Activated naive CD4-positive, alpha-beta T cell treated with anti-CD3 and anti-CD28 coated beads, Interleukin-2, amount 50 U/mL, for 72 hours (primary cell): ENCODE measurements around the gene TOMM40L. TPM values are rescaled to one million over a fixed set of nuclear protein-coding genes. Genes with fewer than 3 reads are reported as not detected.
"Not testable (repeated sequence)": the region's sequence is repeated elsewhere in the genome, so short reads cannot be mapped to it uniquely, and the experiment has no call there.

Experiments used
- ATAC-seq, 2 donors: fragments of 150-1000 bp; cut with Tn5 transposase; 2 replicates each; pipeline ENCODE4 v1.10.0; 2021; ENCODE audit warnings: mild to moderate bottlenecking in 2 of 2, moderate library complexity in 2 of 2
- DNase-seq, 2 donors: peaks; one replicate each; pipeline ENCODE4 v3.0.0; 2021 to 2022; ENCODE audit warnings: low spot score in 2 of 2
- H3K27ac Mint-ChIP-seq, 2 donors: one replicate each; pipeline ENCODE4 v1.8.0; 2022; ENCODE audit warnings: mild to moderate bottlenecking in 2 of 2, mixed read lengths in 2 of 2
- H3K36me3 Mint-ChIP-seq, 2 donors: one replicate each; pipeline ENCODE4 v1.8.0; 2022; ENCODE audit warnings: mixed read lengths in 2 of 2
- H3K9me3 Mint-ChIP-seq, 2 donors: one replicate each; pipeline ENCODE4 v1.8.0; 2022; ENCODE audit warnings: mixed read lengths in 2 of 2
- total RNA-seq, 2 donors: library from RNA; stranded (reverse); gene quantifications; one replicate each; pipeline ENCODE4 v1.2.3, GENCODE V29; 2022

The TOMM40L gene
- total RNA-seq, 2 donors from 2014 or later: 13.3 to 17.7 TPM

DNA sequence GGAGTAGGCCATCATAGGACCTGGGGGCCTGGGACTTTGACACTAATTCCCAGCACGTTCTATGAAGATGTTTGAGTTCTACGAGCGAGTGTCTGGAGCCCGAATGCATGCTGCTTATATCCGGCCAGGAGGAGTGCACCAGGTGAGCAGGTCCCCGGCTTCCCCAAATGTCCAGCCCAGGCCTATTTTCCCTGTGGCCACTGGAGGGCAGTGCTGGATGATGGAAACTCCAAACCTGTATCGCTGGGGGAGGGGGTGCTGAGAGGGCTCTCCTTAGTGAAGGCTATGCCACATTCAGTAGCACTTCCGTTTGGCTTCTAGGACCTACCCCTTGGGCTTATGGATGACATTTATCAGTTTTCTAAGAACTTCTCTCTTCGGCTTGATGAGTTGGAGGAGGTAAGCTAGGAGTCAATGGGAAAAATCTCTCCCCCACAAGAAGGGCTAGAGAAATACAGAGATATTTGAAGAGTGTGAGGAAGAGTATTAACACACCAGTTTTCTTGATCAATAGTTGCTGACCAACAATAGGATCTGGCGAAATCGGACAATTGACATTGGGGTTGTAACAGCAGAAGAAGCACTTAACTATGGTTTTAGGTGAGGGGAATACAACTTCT, 16.0 kb upstream of the TOMM40L start:
- Mint-ChIP-seq H3K27ac (peak overlapping the region; percentile 20 to 31), H3K36me3 (peaks cover 37 to 39% of the 10 kb centered on the region in 2 donors)

GRCh38 chr1:161214369-161214768, 11.5 kb upstream of the TOMM40L start:
- no peaks in the 10 kb centered on the region for H3K9me3 Mint-ChIP-seq
- peaks cover 26 to 34% of the 10 kb centered on the region in 2 donors for H3K36me3 Mint-ChIP-seq
- peak overlapping the region in 1 of 2 donors; percentile 63 for H3K27ac Mint-ChIP-seq
- ATAC-seq: no peak
- no peak for DNase-seq

More for the DNA sequence above, 16.0 kb upstream of the TOMM40L start:
- no peaks in the 10 kb centered on the region for H3K9me3 Mint-ChIP-seq
- ATAC-seq (peak; percentile 90 to 95), DNase-seq (peak in 1 of 2 donors; percentile 74)

GRCh38 chr1:161215076-161215475, 10.8 kb upstream of the TOMM40L start, which contains the start of gene FCER1G:
TSS of gene FCER1G (plus strand) at chr1:161215295. CDS start at chr1:161215322, 27 bp downstream.
- Mint-ChIP-seq H3K27ac (peak within 1 kb of the TSS; percentile 73 to 84), H3K9me3 (no peaks in the 10 kb centered on the region), H3K36me3 (peaks cover 20 to 27% of the 10 kb centered on the region in 2 donors)
- DNase-seq (no peak), ATAC-seq (no peak)

DNA sequence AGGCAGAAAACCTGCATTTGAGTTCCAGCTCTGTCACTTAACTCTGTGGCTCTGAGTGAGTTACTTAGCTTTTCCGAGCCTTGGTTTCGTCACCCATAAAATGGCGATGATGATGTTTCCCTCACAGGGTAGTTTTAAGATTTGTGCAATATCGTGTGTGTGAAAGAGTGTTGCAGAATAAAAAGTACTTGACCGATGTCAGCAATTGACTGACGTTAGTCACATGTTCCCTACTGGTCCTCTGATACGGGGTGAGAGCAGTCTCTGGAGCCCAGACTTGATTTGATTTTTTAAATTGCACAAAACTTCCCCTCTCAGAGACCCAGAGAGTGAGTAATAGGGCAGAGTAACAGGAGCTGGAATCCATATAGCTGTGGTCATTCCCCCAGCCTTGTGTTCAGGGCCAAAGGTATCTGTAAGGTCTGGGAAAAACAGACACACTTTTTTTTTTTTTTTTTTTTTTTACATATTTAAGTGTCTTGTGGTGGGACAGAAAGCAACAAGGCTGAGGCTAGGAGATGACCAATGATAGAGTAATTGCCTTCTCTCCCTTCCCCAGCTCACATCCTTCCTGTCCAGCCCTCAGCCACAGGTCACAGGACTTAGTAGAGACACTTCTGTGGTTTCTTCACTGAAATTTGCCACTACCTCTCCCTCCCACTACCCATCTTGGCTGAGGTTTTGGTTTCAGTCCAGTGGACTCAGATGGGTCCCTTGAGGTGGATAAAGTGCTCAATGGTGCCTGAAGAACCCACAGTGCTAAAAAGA, 8.7 kb upstream of the TOMM40L start:
- Mint-ChIP-seq H3K27ac (peak overlapping the region; percentile 32 to 84), H3K36me3 (peaks cover 16 to 19% of the 10 kb centered on the region in 2 donors), H3K9me3 (no peaks in the 10 kb centered on the region)
- DNase-seq (peak in 1 of 2 donors; percentile 72), ATAC-seq (peak; percentile 37 to 89)

- DNase-seq: no peak
- no peaks in the 10 kb centered on the region for H3K9me3 Mint-ChIP-seq
- ATAC-seq: no peak
- H3K36me3 Mint-ChIP-seq: peaks cover 16 to 19% of the 10 kb centered on the region in 2 donors
- peak overlapping the region; percentile 32 to 84 for H3K27ac Mint-ChIP-seq
Measured at GRCh38 chr1:161217831-161218230, 8.0 kb upstream of the TOMM40L start.

- no peak for ATAC-seq
- H3K27ac Mint-ChIP-seq: peak overlapping the region; percentile 66 to 84
- H3K9me3 Mint-ChIP-seq: no peaks in the 10 kb centered on the region
- peaks cover 11 to 12% of the 10 kb centered on the region in 2 donors for H3K36me3 Mint-ChIP-seq
- no peak for DNase-seq
Measured at GRCh38 chr1:161218301-161219077, 7.4 kb upstream of the TOMM40L start.

DNA sequence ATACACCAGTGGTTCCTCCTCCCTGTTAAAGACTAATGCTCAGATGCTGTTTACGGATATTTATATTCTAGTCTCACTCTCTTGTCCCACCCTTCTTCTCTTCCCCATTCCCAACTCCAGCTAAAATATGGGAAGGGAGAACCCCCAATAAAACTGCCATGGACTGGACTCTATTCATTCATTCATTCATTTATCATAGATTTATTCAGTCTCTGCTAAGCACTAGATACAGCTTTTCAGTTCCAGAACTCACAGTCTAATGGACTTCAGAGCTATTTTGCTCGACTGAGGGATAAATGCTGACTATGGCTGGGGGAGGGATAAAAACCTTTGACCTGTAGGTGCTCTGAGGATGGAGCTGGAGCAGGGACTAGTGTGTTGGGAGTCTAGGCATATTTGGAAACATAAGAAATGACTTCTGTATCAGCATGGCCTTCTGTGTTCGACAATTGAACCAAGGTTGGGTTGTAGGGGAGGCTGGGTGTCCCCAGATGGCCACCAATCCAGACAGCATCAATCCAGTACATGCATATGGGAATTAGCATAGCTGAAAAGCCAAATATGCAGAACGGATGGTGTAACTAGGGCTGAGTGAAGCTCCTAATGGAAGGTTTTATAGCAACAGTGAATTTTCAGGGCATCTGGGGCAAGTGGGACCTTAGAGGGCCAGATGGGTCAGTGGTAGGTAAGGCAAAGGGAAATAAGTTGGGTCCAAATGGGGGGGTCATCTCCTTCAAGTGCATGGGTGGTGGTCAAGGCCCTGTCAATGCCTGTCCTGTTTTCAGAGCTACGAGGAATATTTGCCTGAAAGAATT, 6.6 kb upstream of the TOMM40L start:
- Mint-ChIP-seq H3K36me3 (peaks cover 4% of the 10 kb centered on the region in 2 donors), H3K9me3 (no peaks in the 10 kb centered on the region), H3K27ac (peak overlapping the region in 1 of 2 donors; percentile 84)
- ATAC-seq (no peak), DNase-seq (no peak)

DNA sequence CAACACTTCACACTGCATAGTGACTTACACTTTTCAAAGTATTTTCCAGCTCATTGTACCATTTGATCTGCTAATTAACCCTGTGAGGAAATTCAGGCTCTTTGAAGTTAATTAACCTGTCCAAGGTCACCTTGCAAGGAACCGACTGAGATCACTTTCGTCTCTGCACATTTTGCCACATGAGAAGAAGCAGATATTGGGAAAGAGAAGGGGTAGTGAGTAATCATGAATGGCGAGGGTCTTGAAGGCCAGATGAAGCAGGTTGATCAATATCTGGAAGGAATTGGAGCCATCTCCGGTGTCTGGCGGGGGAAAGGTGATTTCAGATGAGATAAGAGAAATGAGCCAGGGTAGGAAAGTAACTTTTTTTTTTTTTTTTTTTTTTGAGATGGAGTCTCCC, 5.9 kb upstream of the TOMM40L start:
- H3K9me3 Mint-ChIP-seq: no peaks in the 10 kb centered on the region
- DNase-seq (no peak), ATAC-seq (no peak)
- H3K36me3 Mint-ChIP-seq: no peaks in the 10 kb centered on the region
- H3K27ac Mint-ChIP-seq: no peak overlapping the region

GRCh38 chr1:161222175-161223019, 3.5 kb upstream of the TOMM40L start:
- no peaks in the 10 kb centered on the region for H3K9me3 Mint-ChIP-seq
- ATAC-seq: no peak
- peak overlapping the region in 1 of 2 donors; percentile 52 for H3K27ac Mint-ChIP-seq
- DNase-seq: no peak
- peaks cover 5 to 6% of the 10 kb centered on the region in 2 donors for H3K36me3 Mint-ChIP-seq

DNA sequence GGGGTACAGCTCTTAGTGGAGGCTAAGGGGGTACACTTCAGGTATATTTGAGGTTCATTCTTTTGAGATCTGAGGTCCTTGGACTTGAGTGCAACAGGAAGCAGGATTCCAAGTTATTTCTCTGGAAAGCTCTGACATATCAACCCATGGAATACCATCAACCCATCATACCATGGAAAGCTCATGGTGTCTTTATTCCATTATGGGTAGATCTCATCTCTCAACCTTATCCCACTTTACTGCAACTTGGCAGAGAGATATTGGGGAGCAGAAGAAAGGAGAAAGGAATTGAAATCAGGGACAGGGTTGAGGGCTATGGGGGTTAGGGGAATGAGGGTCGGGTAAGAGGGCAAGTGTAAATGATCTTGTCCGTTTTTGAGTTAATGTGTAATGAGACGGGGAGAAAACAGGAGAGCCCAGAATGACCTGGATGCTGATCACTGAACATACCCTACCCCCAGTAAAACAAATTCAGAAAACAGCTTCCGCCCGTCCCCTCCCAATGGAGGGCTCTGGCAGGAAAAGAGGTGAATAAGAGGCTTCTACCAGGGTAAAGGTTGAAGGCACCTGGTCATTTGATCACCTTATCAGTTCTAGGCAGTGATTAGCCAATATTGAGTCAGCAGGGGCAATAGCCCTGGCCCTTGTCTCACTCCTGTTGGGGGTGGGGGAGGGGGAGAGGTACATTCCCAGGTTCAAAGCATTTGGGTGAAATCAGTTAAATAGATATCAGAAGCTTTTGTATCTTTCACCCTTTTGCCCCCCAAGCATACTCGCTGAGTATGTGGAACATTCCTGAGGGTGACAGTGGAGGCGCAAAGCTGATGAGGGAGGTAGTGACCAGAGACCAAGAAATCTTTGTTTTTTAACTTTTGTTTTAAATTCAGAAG, 1.8 kb upstream of the TOMM40L start:
- Mint-ChIP-seq H3K36me3 (peaks cover 10 to 20% of the 10 kb centered on the region in 2 donors), H3K27ac (no peak overlapping the region), H3K9me3 (no peaks in the 10 kb centered on the region)
- ATAC-seq (no peak), DNase-seq (no peak)

DNA sequence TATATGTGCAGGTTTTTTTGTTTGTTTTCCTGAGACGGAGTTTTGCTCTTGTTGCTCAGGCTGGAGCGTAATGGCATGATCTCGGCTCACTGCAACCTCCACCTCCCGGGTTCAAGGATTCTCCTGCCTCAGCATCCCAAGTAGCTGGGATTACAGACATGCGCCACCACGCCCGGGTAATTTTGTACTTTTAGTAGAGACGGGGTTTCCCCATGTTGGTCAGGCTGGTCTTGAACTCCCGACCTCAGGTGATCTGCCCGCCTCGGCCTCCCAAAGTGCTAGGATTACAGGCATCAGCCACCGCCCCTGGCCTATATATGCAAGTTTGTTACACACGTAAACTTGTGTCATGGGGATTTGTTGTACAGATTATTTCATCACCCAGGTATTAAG, 1.2 kb upstream of the TOMM40L start:
- DNase-seq, ATAC-seq, H3K27ac Mint-ChIP-seq, H3K9me3 Mint-ChIP-seq: not testable (repeated sequence)
- H3K36me3 Mint-ChIP-seq: peaks cover 10 to 20% of the 10 kb centered on the region in 2 donors

- Mint-ChIP-seq H3K36me3 (peaks cover 10 to 20% of the 10 kb centered on the region in 2 donors), H3K9me3 (no peaks in the 10 kb centered on the region), H3K27ac (peak overlapping the region; percentile 69 to 83)
- ATAC-seq: peak; percentile 8 to 14
- DNase-seq: no peak
Measured at GRCh38 chr1:161225178-161225533, 704 bp upstream of the TOMM40L start.

GRCh38 chr1:161226320-161226711, 456 bp downstream of the TOMM40L start:
- DNase-seq (no peak), ATAC-seq (no peak)
- peaks cover 10 to 20% of the 10 kb centered on the region in 2 donors for H3K36me3 Mint-ChIP-seq
- no peaks in the 10 kb centered on the region for H3K9me3 Mint-ChIP-seq
- H3K27ac Mint-ChIP-seq: peak overlapping the region; percentile 83 to 99

GRCh38 chr1:161226759-161227158, 899 bp downstream of the TOMM40L start:
- H3K27ac Mint-ChIP-seq: peak overlapping the region; percentile 80 to 99
- no peaks in the 10 kb centered on the region for H3K9me3 Mint-ChIP-seq
- ATAC-seq (no peak), DNase-seq (no peak)
- peaks cover 10 to 20% of the 10 kb centered on the region in 2 donors for H3K36me3 Mint-ChIP-seq
